H9 (cell line): ENCODE measurements around the gene SURF2. TPM values are rescaled to one million over a fixed set of nuclear protein-coding genes. Genes with fewer than 3 reads are reported as not detected.

Experiments
- DNase-seq: peaks from one replicate; pipeline ENCODE4 v3.0.0-alpha.2; 2017
- H2AFZ ChIP-seq: one replicate; pipeline ENCODE4 v1.6.1; 2013; ENCODE audit warnings: mild to moderate bottlenecking, low read length, control low read depth, moderate library complexity
- H2AK5ac ChIP-seq: 2 replicates; pipeline ENCODE4 v1.6.1; 2013; ENCODE audit warnings: low read length, control low read depth, mixed read lengths; ENCODE audit not compliant: insufficient read length
- H2BK120ac ChIP-seq: one replicate; pipeline ENCODE4 v1.6.1; 2013; ENCODE audit warnings: low read depth, mild to moderate bottlenecking, low read length, control low read depth, inconsistent platforms; ENCODE audit not compliant: poor library complexity, severe bottlenecking
- H2BK12ac ChIP-seq: 2 replicates; pipeline ENCODE4 v1.6.1; 2013; ENCODE audit warnings: low read length, control low read depth, mixed read lengths, low read depth; ENCODE audit not compliant: insufficient read length
- H2BK15ac ChIP-seq: 2 replicates; pipeline ENCODE4 v1.6.1; 2013; ENCODE audit warnings: low read depth, low read length, control low read depth
- H2BK20ac ChIP-seq: one replicate; pipeline ENCODE4 v1.6.1; 2013; ENCODE audit warnings: low read depth, mild to moderate bottlenecking, low read length, control low read depth, inconsistent platforms; ENCODE audit not compliant: poor library complexity, severe bottlenecking
- H2BK5ac ChIP-seq: 2 replicates; pipeline ENCODE4 v1.6.1; 2013; ENCODE audit warnings: low read length, control low read depth, mixed read lengths; ENCODE audit not compliant: insufficient read length
- H3K14ac ChIP-seq: 2 replicates; pipeline ENCODE4 v1.6.1; 2013; ENCODE audit warnings: low read length, control low read depth; ENCODE audit not compliant: insufficient read depth
- H3K18ac ChIP-seq: 2 replicates; pipeline ENCODE4 v1.6.1; 2013; ENCODE audit warnings: low read depth, mild to moderate bottlenecking, mixed read lengths, low read length, control low read depth; ENCODE audit not compliant: insufficient read length
- H3K23ac ChIP-seq: 2 replicates; pipeline ENCODE4 v1.6.1; 2013; ENCODE audit warnings: low read length, control low read depth, mixed read lengths, low read depth; ENCODE audit not compliant: insufficient read length
- H3K23me2 ChIP-seq: 2 replicates; pipeline ENCODE4 v1.6.1; 2013; ENCODE audit warnings: low read depth, mild to moderate bottlenecking, mixed read lengths, low read length, control low read depth; ENCODE audit not compliant: insufficient read length, poor library complexity, severe bottlenecking
- H3K27ac ChIP-seq: 2 replicates; pipeline ENCODE4 v1.5.1; 2013; ENCODE audit warnings: low read length, control low read depth, mixed read lengths, low read depth; ENCODE audit not compliant: insufficient read length
- H3K27me3 ChIP-seq: 2 replicates; pipeline ENCODE4 v1.6.1; 2013; ENCODE audit warnings: low read length, control low read depth, inconsistent platforms; ENCODE audit not compliant: insufficient read depth
- H3K4ac ChIP-seq: 2 replicates; pipeline ENCODE4 v1.6.1; 2013; ENCODE audit warnings: low read depth, mild to moderate bottlenecking, control low read depth, inconsistent platforms, low read length, moderate library complexity
- H3K4me1 ChIP-seq: 2 replicates; pipeline ENCODE4 v1.6.1; 2013; ENCODE audit warnings: low read length, control low read depth, inconsistent platforms; ENCODE audit not compliant: insufficient read depth
- H3K4me2 ChIP-seq: 2 replicates; pipeline ENCODE4 v1.6.1; 2013; ENCODE audit warnings: low read length, control low read depth, mixed read lengths; ENCODE audit not compliant: insufficient read length, insufficient read depth
- H3K56ac ChIP-seq: 2 replicates; pipeline ENCODE4 v1.6.1; 2013; ENCODE audit warnings: low read depth, mild to moderate bottlenecking, mixed read lengths, low read length, control low read depth; ENCODE audit not compliant: insufficient read length
- H3K79me1 ChIP-seq: 2 replicates; pipeline ENCODE4 v1.6.1; 2013; ENCODE audit warnings: low read depth, mild to moderate bottlenecking, moderate library complexity, low read length, control low read depth, inconsistent platforms; ENCODE audit not compliant: insufficient read depth, poor library complexity, severe bottlenecking
- H3K79me2 ChIP-seq: 2 replicates; pipeline ENCODE4 v1.6.1; 2013; ENCODE audit warnings: low read length, control low read depth, inconsistent platforms; ENCODE audit not compliant: insufficient read depth
- H3K9ac ChIP-seq: 2 replicates; pipeline ENCODE4 v1.6.1; 2013; ENCODE audit warnings: low read length, control low read depth, mixed read lengths; ENCODE audit not compliant: insufficient read length; ENCODE audit errors: extremely low read depth
- H3K9me3 ChIP-seq: one replicate; pipeline ENCODE4 v1.6.1; 2013; ENCODE audit warnings: low read depth, low read length, inconsistent platforms; ENCODE audit not compliant: control insufficient read depth
- H3T11ph ChIP-seq: one replicate; pipeline ENCODE4 v1.6.1; 2013; ENCODE audit warnings: mild to moderate bottlenecking, low read length, control low read depth, inconsistent platforms
- H4K20me1 ChIP-seq: one replicate; pipeline ENCODE4 v1.6.1; 2013; ENCODE audit not compliant: control insufficient read depth, insufficient read length, insufficient read depth
- H4K5ac ChIP-seq: 2 replicates; pipeline ENCODE4 v1.6.1; 2013; ENCODE audit warnings: low read depth, mild to moderate bottlenecking, mixed read lengths, low read length, control low read depth; ENCODE audit not compliant: insufficient read length
- H4K8ac ChIP-seq: replicated peaks from 2 replicates; pipeline ENCODE4 v1.6.1; 2013; ENCODE audit warnings: low read length, control low read depth, mixed read lengths, low read depth; ENCODE audit not compliant: insufficient read length
- H4K91ac ChIP-seq: 2 replicates; pipeline ENCODE4 v1.6.1; 2013; ENCODE audit warnings: low read depth, mild to moderate bottlenecking, moderate library complexity, mixed read lengths, low read length, control low read depth; ENCODE audit not compliant: insufficient read length
- H3K27ac Mint-ChIP-seq, 3 experiments: 2 replicates in 2 of 3; 3 replicates in 1 of 3; pipeline ENCODE4 v1.8.0; 2020 to 2021; ENCODE audit warnings: mixed read lengths in 3 of 3, mild to moderate bottlenecking in 1 of 3, moderate library complexity in 1 of 3
- H3K27me3 Mint-ChIP-seq: 2 replicates; pipeline ENCODE4 v1.8.0; 2021; ENCODE audit warnings: low read depth, mild to moderate bottlenecking, moderate library complexity, mixed read lengths
- H3K36me3 Mint-ChIP-seq, 3 experiments: 2 replicates in 2 of 3; 3 replicates in 1 of 3; pipeline ENCODE4 v1.8.0; 2020 to 2021; ENCODE audit warnings: low read depth in 3 of 3, mixed read lengths in 3 of 3; ENCODE audit not compliant: insufficient read depth in 1 of 3
- H3K4me1 Mint-ChIP-seq, 2 experiments: 2 replicates each; pipeline ENCODE4 v1.8.0; 2020; ENCODE audit warnings: mixed read lengths in 2 of 2
- H3K4me3 Mint-ChIP-seq, 2 experiments: 2 replicates in 1 of 2; 3 replicates in 1 of 2; pipeline ENCODE4 v1.8.0; 2020 to 2021; ENCODE audit warnings: mild to moderate bottlenecking in 2 of 2, mixed read lengths in 2 of 2, moderate library complexity in 1 of 2
- H3K9me3 Mint-ChIP-seq, 2 experiments: 2 replicates in 1 of 2; 3 replicates in 1 of 2; pipeline ENCODE4 v1.8.0; 2020; ENCODE audit warnings: mild to moderate bottlenecking in 2 of 2, mixed read lengths in 2 of 2, moderate library complexity in 1 of 2
- WGBS: extraction: QIAGEN DNeasy Blood & Tissue Kit; methylation state at CpG from one replicate; pipeline ENCODE4 v1.1.7; 2013; ENCODE audit warnings: missing lambda C conversion rate, low lambda C conversion rate, mixed read lengths; ENCODE audit not compliant: insufficient read length; ENCODE audit errors: extremely low coverage; 5-methylcytosine and 5-hydroxymethylcytosine counted together
- total RNA-seq: library from RNA; stranded (reverse); gene quantifications from 2 replicates; pipeline ENCODE4 v1.2.1, GENCODE V29; 2021
- TF ChIP-seq, protein P1 (sequence below): fragments of 200-600 bp; sonication (generic); conservative IDR thresholded peaks from 3 replicates; pipeline ENCODE4 v1.8.0; 2021; ENCODE audit warnings: antibody characterized with exemption, mild to moderate bottlenecking

The SURF2 gene
- total RNA-seq, 1 experiment from 2014 or later = 44.4 TPM

DNA sequence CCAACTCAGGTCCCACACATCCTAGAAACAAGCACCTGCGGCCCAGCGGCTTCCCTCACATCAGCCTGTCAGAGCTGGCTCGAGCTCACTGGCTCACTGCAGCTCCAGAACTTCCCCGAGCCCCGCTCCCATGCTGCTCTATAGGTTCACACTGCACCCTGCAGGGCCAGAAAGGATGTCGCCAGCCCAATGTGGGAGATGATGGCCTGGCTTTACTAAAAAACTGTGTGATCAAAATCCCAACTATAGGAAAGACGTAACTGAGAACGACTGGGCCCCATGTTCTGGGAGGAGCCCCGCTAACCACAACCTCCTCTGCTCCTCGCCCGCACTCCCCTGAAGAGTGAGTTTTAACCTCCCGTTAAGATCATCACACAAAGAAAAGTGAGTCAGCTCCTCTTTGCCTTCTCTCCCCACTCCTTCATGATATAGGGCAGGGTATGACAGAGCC, 14.9 kb downstream of the SURF2 start:
- WGBS = no CpG with 5 or more reads among the region's 12 CpGs
- DNase-seq = no peak
- Histone ChIP-seq H3K9ac (no peak overlapping the region), H2BK15ac (no peak overlapping the region), H3K23ac (no peak overlapping the region), H2BK12ac (no peak overlapping the region), H3K4me2 (no peak overlapping the region), H2AK5ac (no peak overlapping the region), H3K14ac (no peak overlapping the region), H2BK5ac (no peak overlapping the region), H4K20me1 (no peaks in the 10 kb centered on the region), H3K27me3 (no peaks in the 10 kb centered on the region), H3K27ac (no peak overlapping the region), H3T11ph (no peak overlapping the region), H4K91ac (no peak overlapping the region), H3K23me2 (peaks cover 6% of the 10 kb centered on the region), H3K4ac (no peak overlapping the region), H2BK20ac (no peak overlapping the region), H3K18ac (no peak overlapping the region), H2AFZ (no peak overlapping the region), H3K79me2 (peaks cover 62% of the 10 kb centered on the region; the same call in 1 of the 2 replicates), H3K9me3 (no peaks in the 10 kb centered on the region), H3K79me1 (peaks cover 34% of the 10 kb centered on the region), H3K4me1 (no peaks in the 10 kb centered on the region), H3K56ac (no peak overlapping the region), H4K5ac (no peak overlapping the region), H2BK120ac (no peak overlapping the region), H4K8ac (no peak overlapping the region)
- H3K36me3 Mint-ChIP-seq = peaks cover 22 to 67% (median 51%) of the 10 kb centered on the region in 3 experiments; a peak in 6 of 7 replicates
- peak overlapping the region in 1 of 3 experiments; percentile 16; a peak in 1 of 7 replicates for H3K27ac Mint-ChIP-seq
- H3K9me3 Mint-ChIP-seq = no peaks in the 10 kb centered on the region; a peak in 1 of 5 replicates
- H3K4me1 Mint-ChIP-seq = peaks cover 11 to 13% of the 10 kb centered on the region in 2 experiments
- H3K4me3 Mint-ChIP-seq = no peak overlapping the region
- TF ChIP-seq, protein P1, sequence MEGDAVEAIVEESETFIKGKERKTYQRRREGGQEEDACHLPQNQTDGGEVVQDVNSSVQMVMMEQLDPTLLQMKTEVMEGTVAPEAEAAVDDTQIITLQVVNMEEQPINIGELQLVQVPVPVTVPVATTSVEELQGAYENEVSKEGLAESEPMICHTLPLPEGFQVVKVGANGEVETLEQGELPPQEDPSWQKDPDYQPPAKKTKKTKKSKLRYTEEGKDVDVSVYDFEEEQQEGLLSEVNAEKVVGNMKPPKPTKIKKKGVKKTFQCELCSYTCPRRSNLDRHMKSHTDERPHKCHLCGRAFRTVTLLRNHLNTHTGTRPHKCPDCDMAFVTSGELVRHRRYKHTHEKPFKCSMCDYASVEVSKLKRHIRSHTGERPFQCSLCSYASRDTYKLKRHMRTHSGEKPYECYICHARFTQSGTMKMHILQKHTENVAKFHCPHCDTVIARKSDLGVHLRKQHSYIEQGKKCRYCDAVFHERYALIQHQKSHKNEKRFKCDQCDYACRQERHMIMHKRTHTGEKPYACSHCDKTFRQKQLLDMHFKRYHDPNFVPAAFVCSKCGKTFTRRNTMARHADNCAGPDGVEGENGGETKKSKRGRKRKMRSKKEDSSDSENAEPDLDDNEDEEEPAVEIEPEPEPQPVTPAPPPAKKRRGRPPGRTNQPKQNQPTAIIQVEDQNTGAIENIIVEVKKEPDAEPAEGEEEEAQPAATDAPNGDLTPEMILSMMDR = no peak
- no peaks in the 10 kb centered on the region for H3K27me3 Mint-ChIP-seq
